Left forelimb (tissue), 1 donor: ENCODE data around the gene VMA21.

ENCODE experiments used
- DNase-seq: peaks from one replicate; pipeline ENCODE4 v3.0.0-alpha.2; 2018; ENCODE audit warnings: low spot score

VMA21 gene

DNA sequence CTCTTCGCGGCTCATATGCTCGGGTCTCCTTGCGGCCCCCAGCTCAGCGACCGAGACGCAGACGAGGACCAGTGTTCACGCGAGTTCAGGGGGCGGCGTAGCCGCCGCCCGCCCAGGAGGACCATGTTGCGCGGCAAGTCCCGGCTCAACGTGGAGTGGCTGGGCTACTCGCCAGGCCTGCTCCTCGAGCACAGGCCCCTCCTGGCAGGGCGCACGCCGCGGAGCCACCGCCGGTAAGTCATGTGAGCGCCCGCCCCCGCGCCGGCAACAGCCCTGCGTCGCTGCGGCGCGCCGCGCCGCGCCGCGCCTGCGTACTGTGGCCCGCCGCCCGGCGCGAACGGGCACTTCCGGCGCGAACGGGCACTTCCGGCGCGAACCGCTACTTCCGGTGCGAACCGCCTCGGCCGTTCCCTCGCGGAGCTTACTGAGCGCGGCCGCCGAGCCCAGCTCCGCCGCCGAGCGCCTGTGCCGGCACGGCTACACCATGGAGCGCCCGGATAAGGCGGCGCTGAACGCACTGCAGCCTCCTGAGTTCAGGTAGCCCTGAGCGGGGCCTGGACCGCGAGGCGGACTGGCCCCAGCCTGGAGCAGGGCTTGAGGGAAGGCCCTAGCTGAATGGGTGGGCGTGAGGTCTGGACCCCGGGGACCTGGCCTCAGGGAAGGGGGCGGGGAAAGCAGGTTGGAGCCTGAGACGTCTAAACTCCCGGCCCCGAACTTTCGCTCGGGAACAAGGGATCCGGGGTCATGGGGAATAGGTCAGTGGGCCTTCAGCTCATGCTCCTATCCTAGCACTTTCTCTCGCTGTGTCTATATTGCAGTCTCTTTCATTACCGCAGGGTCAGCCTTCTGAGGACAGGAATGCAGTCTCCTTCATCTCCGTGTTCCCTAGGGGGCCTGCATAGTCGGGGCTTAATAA, at the start of gene VMA21:
VMA21 (plus strand) TSS at position 382 of the 916 bp plus-strand sequence; CDS start at position 485, 103 bp downstream.
- peak; percentile 89 for DNase-seq

DNA sequence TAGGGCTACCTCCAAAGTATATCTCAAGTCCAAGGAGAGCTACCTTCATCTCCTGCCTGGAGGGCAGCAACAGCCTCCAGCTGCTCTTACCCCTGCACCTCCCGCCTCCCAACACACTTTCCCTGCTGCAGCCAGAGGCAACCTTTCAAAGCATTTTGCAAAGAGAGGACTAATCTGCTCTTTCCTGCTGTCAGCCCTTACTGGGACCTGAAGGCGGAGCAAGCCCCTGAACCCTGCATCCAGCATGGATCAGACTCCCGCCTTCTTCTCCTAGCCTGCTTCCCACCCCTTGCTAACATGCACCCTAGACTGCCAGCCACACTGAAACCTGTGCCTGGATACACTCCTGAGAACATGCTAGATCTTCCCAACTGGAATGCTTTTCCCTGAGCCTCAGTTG, 37.7 kb upstream of the VMA21 start:
- DNase-seq: no peak

DNA sequence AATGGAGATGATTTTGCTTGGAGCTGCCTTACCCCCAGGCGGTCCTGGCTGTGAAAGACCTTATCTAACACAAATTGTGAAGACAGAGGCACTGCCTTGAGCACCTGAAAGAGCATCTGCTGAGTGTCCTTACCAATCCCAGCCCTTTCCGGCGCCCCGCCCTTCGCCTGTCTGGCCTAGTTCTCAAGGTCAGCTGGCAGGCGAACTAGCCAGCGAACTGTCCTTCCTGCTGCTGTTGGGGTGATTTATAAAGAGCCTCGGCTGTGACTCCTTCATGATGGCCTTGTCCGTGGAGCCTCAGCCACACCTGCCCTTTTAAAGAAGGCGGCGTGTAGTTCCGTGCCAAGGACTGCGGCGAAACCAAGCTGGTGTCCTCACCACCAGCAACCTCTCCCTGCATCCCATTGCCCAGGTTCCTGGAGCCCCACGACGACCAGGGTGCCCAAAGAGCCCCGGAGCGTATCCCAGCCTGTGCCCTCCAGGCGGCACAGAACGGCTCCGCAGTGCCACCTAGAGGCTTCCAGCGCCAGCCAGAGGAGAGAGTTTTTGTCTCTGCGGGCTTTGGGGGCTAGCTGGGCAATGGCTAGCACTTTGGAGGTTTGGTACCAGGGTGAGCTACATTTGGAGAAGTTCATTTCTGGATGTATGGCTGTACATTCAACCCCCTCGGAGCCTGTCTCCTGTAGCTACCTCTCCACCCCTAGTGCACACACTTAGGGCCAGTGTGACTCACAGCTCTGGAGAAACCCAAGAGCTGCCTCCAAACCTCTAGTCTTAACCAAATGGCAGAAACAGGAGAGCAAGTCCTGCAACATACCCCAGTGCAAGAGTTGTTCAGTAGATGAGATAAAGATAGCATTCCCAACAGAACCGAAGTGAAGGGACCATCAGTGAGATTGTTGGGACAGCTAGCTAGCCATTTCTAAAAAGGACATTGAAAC, 36.8 kb upstream of the VMA21 start:
- no peak for DNase-seq

DNA sequence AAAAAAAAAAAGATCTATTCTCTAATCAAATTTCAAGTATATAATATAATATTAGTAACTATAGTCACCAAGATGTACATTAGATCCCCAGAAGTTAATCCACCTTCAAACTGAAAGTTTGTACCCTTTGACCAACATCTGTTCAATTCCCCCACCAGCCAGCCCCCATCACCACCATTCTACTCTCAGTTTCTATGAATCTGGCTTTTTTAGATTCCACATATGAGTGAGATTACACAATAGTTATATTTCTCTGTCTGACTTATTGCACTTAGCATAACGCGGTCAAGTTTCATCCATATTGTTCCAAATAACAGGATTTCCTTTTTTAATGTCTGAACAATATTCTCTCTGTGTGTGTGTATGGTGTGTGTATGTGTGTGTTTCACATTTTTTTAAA, 33.7 kb upstream of the VMA21 start:
- DNase-seq: no peak

DNA sequence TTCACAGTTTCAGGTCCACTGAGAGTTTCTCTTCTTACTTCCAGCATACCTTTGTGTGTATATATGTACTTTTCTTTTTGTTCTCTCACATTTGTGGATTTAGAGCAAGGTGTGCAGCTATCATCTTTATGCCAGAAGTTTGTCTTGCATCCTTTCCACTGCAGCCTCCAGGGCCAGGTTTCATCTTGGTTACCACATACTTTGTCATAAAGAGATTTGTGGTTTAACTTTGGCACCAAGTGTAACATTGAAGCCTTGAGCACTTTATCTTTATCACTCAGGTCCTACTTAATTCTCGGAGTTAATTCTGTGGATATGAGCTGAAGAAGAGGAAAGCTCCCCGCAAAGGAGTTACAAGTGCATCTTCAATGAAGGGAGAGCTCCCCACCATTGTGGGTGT, 31.4 kb upstream of the VMA21 start:
- DNase-seq: no peak

- DNase-seq: no peak
These were observed 26.1 kb upstream of the VMA21 start for GRCh38 chrX:151370906-151371305.

- no peak for DNase-seq
These were observed 12.2 kb upstream of the VMA21 start for GRCh38 chrX:151384807-151385206.

DNA sequence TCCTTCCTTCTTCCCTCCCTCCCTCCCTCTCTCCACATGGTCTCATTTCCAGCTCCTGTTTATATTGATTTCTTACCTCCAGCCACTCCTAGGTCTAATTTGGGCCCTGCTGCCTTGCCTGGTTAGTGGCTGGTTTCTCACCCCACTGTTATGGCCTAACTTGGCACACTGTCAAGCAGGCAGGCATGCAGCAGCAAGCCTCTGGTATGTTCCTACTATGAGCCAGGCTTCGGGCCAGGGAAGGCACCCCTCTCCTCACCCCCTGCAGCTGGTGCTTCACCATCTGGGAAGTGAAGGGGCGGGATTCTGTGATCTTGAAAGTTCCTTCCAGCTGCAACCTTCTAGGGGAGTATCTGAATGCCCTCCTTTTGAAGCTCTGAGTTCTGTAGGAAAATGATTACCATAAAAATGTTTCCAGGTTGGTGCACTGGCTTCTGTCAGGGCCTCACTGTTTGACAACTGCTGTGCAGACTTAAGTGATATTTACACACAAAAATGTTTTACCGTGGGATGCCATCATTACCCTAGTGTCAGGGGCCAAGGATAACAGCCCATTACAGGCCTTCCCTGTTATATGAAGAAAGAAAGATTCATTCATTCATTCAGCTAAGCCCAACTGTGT, 10.1 kb upstream of the VMA21 start:
- DNase-seq: no peak

- DNase-seq: no peak
These were observed 5.3 kb upstream of the VMA21 start for GRCh38 chrX:151391722-151392121.

DNA sequence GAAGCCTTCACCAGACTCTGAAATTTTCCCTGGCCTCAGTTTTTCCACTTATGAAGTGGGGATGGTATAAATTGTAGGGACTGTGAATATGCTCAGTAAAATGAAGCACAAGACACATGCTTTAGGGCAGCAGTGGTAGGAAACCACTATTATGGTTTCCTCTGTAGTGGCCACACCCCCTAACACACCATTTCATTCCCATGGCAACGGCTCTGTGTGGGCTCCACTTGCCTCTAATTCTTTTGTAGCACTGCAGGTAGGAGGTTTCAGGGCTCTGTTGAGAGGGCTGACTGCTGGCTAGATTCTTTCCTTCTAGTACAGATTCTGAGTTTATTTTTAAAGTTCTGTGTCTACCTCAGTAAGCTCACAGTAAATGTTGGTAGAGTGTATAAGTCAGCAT, 3.5 kb upstream of the VMA21 start:
- no peak for DNase-seq

GRCh38 chrX:151396042-151396824, 773 bp upstream of the VMA21 start:
- DNase-seq: peak; percentile 62

DNA sequence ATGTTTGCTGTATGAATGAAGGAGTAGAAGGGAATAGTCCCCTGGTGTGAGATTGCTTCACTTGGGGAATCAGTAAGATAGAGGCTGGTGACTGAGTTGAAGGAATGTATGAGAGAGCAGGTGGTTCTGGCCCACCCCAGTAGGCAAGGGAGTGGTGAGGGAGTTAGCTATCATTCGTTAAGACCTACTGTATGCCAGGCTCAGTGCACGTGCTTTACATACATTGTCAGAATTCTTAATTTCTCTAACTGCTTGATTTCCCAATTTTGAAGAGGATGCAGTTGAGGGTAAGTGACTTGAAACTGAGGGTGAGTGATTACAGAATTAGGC, 700 bp downstream of the VMA21 start:
- DNase-seq: no peak

GRCh38 chrX:151398346-151398745, 1.3 kb downstream of the VMA21 start:
- no peak for DNase-seq

DNA sequence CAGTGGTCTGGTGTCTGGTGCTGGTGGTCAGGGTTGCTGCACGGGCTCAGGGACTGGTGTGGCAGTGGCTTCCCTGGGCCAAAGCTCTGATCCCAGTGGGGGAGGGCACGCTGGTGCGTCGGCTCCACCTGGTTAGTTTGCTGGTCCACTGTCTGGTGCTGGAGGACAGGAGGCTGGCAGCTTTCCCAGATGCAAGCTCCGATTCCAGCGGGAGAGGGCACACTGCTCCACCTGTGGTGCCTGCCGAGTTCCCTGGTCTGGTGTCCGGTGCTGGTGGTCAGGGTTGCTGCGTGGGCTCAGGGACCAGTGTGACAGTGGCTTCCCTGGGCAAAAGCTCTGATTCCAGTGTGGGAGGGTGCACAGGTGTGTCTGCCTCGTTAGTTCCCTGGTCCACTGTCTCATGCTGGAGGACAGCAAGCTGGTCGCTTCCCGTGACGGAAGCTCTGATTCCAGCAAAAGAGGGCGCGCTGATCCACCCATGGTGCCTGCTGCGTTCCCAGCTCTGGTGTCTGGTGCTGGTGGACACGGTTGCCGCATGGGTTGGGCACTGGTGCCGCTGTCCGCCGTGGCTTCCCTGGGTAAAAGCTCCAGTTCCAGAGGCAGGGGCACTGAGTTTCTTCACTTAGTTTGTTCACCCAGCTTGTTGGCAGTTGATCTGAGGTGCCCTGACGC, 5.8 kb downstream of the VMA21 start:
- DNase-seq: no peak

- no peak for DNase-seq
These were observed 19.6 kb downstream of the VMA21 start for GRCh38 chrX:151416579-151416978.

- DNase-seq: no peak
These were observed 22.8 kb downstream of the VMA21 start for GRCh38 chrX:151419782-151420181.

DNA sequence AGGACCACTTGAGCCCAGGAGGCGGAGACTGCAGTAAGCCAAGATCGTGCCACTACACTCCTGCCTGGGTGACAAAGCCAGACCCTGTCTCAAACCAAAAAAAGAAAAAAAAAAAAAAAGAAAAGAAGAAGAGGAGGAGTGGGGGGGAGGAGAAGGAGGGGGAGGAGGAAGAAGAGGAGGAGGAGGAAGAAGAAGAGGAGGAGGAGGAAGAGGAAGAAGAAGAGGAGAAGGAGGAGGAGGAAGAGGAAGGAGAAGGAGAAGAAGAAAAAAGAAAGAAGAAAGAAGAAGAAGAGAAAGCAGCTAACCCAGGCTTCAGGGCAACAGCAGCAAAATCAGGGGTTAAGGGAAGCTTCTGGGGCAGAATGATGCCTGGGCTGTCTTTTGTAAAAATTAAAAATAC, 27.5 kb downstream of the VMA21 start:
- no peak for DNase-seq

- DNase-seq: no peak
These were observed 51.5 kb downstream of the VMA21 start for GRCh38 chrX:151448509-151448908.

DNA sequence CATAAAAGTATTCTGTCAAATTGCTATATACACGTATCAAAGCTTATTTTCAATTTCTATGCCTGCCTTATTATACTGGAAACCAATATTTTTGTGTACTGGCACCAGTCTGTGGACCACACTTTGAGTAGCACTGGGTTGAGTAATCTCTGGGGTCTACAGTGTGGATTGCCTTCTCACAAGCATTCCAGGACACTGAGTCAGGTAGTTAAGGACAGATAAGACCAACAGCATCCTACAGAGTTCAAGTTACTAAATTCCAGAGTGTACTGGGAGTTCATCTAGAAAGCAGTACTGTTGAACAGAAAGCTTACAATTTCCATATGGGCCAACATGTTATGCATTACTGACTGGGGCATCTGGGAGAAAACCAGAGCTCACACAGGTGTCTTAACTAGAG, 61.8 kb downstream of the VMA21 start:
- no peak for DNase-seq
